GM18517 (cell line): Measurements from ENCODE around the gene SRY.
"Not testable (repeated sequence)": the region's sequence is repeated elsewhere in the genome, so short reads cannot be mapped to it uniquely, and the experiment has no call there.

Experiments used
- ATAC-seq: cut with Tn5 transposase; IDR thresholded peaks from one replicate; pipeline ENCODE4 v1.9.1; 2021; ENCODE audit warnings: mild to moderate bottlenecking, moderate library complexity; ENCODE audit not compliant: unreplicated experiment

SRY gene

DNA sequence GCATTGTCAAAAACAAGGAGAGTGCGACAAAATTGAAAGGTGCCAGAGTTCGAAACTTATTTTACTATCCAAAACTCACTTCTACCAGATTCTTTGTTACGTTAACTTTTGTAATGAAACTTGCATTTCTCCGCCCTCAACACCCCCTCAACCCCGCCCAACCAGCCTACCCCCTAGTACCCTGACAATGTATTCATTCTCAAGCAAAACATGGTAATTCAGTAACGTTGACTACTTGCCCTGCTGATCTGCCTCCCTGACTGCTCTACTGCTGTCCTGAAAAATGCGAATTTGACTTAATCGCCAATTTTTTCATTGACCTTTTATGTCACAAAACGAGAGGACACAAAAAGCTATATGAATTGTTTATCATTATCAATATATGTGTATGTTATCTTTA, at the start of gene SRY:
TSS of gene SRY (minus strand) at position 83 of the 400 bp plus-strand sequence. CDS start at position 4, 79 bp downstream.
- ATAC-seq: no peak

DNA sequence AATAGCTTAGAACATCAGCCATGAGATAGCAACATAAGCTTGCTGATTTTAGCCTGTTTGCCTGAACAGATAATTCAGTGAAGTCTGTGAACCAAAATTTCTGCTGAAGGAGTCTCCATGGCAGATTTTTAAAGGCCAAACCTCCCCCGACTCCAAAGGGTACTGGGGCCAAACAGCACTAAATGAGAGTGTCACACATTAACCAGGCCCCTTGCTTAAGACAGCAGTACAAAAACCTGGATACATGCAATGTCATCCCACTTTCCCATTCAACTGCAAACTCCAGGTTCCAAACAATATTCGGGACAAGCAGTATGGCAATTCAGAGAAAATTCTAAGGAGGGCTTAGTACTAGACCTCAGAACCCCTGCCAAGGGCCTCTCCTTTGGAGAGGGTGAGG, 49.6 kb upstream of the SRY start:
- no peak for ATAC-seq

DNA sequence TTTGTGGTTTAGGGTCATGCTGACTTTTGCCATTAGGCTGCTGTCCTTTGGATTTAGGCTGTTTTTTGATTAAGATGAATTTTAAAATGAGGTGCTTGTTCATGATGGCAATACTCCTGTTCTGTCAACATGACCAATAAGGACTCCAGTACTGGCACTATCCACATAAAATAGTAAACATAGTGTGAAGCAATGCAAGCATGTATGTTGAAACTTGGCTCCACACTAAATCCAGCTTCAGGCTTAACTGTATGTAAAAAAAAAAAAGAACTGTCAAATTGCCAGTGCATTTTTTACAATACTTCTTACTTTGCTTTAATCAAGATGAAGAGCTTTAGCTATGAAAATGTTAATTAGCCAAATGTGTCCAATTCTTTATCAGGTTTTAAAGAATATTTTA, 47.7 kb upstream of the SRY start:
- no peak for ATAC-seq

DNA sequence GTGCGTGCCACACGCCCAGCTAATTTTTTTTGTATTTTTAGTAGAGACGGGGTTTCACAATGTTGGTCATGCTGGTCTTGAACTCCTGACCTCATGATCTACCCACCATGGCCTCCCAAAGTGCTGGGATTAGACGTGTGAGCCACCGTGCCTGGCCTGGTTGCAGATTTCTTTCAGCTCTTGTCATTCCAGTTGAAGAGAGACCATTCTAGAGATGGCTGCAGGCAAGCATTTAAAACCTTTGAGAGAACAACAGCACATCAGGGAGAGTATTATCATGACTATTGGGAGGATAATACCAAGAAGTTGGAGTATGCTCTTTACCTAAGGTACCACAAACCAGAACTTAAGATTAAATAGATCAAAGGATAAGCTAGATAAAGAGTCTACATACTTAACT, 41.0 kb upstream of the SRY start:
- ATAC-seq: no peak

DNA sequence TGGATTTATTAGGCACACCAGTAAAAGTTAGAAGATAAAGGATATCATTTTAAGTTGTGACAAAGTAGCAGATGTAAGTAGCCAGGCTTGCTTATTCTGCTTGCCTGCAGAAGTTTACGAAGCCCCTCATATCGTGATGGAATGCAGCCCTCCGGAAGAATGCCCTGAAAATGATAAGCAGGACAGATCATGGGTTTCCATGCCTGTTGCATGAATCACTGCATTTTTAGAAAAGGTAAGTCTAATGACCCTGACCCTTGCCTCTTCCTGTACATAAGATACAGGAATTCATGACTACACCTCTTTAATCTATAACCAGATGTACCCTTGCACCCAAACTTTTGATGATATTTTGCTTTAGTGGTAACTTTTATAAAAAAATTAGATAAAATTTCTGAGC, 37.0 kb upstream of the SRY start:
- ATAC-seq: no peak

DNA sequence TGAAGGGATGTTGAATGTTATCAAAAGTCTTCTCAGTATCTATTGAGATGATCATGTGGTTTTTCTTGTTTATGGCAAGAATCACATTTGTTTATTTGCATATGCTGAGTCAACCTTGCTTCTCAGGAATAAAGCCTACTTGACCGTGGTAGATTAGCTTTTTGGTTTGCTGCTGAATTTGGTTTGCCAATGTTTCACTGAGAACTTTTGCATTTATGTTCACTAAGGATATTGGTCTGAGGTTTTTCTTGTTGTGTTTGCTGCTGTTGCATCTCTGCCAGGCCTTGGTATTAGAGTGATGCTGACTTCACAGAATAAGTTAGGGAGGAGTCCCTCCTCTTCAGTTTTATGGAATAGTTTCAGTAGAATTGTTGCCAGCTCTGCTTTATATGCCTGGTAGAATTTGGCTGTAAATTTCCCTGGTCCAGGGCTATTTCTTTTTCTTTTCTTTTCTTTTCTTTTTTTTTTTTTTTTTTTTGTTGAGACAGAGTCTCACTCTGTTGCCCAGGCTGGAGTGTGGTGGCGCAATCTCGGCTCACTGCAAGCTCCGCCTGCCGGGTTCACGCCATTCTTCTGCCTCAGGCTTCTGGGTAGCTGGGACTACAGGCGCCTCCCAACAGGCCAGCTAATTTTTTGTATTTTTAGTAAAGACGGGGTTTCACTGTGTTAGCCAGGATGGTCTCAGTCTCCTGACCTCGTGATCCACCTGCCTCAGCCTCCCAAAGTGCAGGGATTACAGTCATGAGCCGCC, 29.8 kb upstream of the SRY start:
- ATAC-seq: not testable (repeated sequence)

DNA sequence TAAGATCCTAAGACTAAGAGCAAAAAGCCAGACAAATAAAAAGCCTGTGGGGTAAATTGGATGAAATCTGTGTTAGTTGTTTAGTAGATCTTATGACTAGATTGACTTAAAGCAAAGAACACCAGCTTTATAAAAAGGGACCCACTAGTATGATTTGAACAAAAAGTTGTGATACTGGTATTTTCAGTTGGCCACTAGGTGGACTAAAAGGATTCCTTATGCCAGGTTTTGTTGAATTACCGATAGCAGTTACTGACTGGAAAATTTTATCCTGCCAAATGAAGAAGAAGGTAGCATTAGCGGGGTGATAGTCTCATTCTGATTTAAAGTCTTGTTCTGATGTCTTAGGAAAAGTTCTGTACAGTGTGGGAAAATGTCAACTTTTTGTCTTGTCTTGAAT, 12.8 kb upstream of the SRY start:
- no peak for ATAC-seq

DNA sequence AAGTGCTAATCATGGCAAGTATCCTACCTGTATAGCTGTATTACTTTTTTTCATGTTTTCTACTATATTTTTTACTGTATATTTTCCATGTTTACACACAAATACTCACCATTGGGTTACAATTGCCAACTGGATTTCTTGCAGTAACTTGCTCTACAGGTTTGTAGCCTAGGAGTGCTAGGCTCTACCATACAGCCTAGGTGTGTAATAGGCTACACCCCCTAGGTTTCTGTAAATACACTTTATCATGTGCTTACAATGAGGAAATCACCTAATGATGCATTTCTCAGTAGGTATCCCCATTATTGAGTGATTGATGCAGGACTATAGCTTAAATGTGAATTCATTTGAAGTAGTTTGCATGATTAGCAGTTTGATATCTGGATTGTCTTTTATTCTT, 10.5 kb upstream of the SRY start:
- no peak for ATAC-seq

DNA sequence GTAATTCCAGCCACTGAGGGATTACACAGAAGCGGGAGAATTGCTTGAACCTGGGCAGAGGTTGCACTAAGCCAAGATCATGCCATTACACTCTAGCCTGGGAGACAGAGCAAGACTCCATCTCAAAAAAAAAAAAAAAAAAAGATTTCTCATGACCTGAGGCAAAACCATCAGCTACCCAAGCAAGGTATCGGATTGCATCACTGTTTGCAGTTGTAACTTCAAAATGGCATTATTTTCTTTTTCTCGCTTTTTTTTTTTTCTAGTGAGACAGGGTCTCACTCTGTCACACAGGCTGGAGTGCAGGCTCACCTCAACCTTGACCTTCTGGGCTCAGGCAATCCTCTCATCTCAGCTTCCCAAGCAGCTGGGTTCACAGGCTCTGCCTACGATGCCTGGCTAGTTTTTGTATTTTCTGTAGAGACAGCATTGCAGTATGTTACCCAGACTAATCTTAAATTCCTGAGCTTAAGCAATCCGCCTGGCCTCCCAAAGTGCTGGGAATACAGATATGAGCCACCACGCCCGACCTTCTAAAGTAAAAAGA, 9.6 kb upstream of the SRY start:
- ATAC-seq: no peak

DNA sequence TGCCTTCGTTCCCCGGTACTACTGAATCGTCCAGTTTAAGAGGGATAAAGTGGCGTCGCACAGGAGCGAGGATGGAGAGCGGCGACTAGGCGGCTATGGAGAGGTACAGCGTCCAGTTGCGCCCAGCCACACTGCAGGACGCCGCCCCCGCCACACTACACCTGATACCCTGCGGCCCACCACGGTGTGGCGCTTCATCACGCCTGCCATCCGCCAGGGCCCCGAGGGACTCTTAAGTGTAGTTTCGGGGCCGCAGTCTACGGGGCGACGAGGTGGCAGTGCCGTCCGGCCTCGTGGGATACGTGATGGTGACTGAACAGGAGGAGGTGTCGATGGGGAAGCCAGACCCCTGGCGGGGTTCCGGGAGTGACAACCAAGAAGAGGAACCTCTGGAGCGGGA, 2.3 kb upstream of the SRY start:
- no peak for ATAC-seq

DNA sequence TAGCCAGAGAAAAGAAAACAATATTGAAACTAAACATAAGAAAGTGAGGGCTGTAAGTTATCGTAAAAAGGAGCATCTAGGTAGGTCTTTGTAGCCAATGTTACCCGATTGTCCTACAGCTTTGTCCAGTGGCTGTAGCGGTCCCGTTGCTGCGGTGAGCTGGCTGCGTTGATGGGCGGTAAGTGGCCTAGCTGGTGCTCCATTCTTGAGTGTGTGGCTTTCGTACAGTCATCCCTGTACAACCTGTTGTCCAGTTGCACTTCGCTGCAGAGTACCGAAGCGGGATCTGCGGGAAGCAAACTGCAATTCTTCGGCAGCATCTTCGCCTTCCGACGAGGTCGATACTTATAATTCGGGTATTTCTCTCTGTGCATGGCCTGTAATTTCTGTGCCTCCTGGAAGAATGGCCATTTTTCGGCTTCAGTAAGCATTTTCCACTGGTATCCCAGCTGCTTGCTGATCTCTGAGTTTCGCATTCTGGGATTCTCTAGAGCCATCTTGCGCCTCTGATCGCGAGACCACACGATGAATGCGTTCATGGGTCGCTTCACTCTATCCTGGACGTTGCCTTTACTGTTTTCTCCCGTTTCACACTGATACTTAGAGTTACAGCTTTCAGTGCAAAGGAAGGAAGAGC, 488 bp downstream of the SRY start:
- no peak for ATAC-seq
